COLO829 (cell line): Measurements from ENCODE around the gene AHSG.

Experiments used
- DNase-seq: peaks from one replicate; pipeline ENCODE4 v3.0.0; 2012; ENCODE audit warnings: low spot score

Gene AHSG

DNA sequence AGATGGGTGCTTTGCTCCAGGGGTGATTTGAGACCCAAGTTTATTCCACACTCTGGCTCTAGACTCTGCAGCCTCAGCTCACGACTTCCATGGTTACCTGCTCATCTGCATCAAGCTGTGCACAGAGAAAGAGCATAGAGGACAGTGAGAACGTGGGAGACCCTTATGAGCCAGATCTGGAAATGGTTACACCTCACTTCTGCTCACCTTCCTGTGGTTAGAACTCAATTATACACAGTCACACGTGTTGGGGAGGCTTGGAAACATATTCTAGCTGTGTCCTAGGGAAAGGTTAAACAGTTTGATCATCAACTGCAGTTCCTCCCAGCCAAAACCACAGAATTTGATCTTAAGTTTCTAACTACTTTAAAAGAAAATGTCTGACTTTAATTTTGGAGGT lies 29.2 kb downstream of the AHSG start:
- no peak for DNase-seq

DNA sequence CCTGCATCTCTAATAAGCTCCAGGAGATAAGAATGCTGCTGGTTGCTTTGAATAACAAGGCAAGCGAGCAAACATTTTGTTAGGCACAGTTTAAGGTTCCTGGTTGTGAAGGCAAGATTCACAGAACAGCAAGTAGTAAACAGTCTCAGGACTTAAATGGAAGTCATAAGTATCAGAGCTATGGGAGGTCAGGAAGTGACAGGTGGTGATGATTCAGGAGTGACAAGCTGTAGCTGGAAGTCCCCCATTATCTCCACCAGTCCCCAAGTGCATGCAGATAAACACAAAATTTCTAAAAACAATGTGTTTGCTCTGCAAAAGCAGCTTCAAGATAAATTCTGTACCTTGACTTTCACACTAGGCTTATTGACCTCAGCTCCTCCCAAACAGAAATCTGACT lies 30.6 kb downstream of the AHSG start:
- DNase-seq: no peak

DNA sequence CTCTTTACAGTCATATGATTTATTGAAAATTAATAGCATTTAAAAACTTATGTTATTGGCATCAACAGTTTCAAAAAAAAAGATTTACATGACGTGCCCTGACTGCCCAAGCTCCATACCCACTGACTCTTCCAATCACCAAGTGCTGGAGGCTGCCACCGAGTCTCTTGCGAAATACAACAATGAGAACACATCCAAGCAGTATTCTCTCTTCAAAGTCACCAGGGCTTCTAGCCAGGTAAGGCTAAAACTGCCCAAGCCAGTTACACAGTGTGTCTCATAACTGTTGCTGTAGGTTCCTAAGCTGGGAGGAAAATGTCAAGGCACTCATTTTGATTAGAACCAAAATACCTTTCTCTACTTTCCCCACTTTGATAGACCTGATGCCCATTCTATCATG lies 31.8 kb downstream of the AHSG start:
- DNase-seq: no peak

DNA sequence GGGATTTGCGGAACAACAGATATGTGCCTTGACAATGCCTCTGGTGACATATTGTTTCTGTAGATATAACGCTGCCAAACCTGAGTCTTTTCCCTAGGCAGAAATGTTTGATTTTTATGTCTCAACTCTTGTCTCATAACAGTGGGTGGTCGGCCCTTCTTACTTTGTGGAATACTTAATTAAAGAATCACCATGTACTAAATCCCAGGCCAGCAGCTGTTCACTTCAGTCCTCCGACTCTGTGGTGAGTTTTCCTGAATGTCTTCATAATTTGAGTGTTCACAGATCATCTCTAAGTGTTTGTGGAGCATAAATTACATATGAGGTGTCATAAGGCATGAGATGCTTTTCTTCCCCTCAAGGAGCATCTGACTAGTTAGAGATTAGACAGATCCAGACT lies 33.2 kb downstream of the AHSG start:
- DNase-seq: no peak

DNA sequence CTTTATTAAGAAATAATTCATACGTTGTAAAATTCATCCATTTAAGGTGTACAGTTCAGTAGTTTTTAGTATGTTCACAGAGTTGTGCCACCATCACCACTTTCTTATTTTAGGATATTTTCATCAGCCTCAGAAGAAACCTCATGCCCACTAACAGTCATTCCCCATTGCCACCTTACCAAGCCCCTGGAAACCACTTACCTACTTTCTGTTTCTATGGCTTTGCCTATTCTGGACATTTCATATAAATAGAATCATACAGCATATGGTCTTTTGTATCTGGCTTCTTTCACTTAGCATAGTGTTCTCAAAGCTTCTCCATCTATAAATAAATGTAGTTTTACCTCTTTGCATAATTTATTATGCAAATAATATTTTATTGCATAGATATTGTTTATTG lies 34.0 kb downstream of the AHSG start:
- DNase-seq: no peak

DNA sequence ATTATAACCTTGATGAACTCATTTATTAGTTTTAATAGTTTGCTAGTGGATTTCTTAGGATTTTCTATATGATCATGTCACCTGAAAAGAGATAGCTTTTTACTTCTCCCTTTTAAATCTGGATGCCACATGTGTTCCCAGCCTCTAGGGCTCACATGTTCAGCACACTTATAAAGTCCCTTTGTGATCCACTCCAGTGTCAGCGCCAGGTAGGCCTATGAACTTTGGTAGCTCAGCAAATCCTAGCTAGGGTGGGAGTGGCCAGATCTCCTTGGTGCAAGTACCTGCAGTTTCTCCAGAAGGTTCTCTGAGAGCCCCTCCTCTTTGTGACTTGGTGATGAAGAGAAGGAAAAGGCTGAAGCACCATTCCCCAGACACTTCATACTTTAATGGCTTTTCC lies 36.0 kb downstream of the AHSG start:
- DNase-seq: no peak

DNA sequence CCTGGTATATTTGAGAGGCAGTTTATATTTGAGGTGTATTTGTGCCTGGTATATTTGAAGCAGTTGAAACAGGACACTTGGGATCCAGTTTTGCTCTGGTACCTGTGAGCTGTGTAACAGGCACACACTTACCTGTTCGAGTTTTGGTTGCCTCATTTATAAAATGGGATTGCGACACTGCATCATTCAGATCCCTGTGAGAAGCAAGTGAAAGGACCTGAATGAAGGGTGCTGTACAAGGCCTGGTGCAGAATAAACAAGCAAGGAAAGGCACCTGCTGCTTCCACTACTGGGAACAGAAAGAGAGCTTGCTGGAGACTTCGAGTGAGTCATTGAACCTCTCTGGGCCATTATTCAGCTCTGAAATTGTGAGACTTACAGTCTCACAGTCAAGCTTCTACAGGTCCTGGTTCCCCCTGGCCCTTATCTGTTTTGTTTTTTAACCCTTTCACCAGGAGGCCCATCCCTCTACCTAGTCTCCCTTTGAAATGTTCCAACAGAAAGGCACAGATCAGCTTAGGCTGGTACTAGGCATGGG lies 38.9 kb downstream of the AHSG start:
- DNase-seq: no peak

DNA sequence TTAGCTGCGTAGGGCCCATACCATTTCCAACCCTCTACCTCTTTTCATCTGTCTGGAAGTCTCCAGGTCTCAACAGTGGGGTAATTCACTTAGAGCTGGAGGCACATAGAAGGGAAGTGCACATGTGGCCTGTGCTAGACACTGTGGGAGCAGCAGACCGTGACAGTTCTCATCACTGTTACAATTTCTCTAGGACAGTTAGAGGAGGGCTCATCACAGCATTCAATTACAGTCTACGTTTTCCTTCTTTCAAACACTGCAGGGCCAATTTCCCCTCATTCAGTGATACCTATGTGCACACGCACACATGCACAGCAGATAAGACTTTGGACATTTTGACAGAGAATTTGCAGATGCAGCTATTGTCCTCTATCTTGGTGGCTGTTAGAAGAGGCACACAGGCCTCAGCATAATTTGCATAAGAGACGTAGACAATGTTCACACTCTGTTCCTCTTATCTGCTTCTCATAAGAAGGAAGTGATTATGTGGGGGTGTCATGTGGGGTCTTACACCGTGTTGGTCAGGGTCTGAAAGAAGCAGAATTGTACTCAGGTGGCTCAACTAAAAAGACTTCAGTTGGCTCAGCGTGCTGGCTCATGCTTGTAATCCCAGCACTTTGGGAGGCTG lies 40.3 kb downstream of the AHSG start:
- DNase-seq: no peak

DNA sequence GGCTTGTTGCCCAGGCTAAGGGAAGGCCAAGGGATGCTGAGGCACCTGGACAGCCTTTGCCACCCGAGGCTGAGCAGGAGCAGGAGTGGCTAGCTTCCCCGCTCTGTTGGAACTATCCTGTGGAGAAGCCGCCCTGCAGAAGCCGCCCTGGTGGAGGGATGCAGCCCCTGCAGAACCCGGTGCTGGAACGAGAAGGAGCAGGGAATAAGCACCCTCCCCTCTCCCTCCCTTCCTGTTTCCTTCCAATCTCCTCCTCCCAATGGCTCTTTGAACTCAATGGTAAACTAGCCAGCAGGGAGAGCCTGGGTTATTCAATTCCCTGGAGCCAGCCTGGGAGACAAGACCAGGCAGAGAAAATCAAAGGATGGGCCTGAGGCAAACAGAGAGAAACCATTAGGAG lies 41.1 kb downstream of the AHSG start:
- peak; percentile 28 for DNase-seq

DNA sequence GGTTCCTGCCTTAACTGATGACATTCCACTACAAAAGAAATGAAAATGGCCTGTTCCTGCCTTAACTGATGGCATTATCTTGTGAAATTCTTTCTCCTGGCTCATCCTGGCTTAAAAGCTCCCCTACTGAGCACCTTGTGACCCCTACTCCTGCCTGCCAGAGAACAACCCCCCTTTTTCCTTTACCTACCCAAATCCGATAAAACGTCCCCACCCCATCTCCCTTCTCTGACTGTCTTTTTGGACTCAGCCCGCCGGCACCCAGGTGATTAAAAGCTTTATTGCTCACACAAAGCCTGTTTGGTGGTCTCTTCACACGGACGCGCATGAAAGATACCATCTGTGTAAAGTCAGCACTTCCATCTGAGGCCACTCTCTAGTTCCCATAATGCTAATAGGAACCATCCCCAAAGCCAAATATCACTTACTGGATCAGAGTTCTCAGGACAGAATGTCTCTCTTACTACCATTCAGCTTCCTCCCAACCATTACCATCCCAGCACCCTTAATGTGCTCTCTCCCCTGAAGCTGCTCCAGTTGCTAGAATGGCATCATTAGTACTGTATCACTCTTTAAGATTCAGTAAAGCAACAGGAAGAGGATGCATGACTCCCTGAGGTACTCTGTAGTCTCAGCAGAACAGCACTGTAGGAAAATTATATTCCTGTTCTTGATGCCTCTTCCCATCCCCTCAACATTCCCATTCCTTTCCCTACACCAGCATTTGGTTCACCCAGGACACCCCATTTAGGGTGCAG lies 50.7 kb downstream of the AHSG start:
- DNase-seq: no peak

DNA sequence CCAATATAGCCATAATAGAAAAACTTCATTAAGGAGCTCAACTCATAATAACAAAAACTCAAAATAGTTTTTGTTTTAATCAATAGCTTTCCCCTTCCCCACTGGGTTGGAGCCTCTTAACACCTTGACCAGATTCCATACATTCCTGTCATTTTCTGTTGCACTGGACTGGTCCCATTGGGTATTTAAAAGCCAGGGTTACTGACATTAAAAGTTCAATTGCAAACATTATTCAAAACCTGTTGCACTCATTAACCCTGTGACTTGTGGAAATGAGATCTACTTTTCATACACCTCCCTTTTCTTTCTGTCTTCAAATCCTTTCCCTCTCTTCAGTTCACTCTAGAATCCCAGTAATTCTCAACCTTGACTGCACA lies 51.2 kb downstream of the AHSG start:
- DNase-seq: no peak

DNA sequence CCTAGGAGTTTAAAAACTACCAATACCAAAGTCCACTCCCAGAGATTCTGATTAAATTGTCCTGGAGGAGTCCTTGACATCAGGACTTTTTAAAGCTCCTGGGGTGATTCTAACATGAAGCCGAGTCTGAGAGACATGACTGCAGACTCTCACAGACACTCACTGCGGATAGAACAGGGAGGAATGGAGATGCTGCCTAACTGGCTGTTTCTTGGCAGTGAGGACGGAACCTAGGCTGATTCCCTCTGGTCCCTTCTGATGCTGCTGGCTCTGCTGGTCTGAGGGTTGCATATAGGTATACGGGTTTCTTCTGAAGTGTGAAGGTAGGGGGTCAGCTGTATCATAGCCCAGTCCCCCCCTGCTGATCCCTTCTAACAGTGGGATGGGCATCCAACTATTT lies 51.6 kb downstream of the AHSG start:
- DNase-seq: no peak

DNA sequence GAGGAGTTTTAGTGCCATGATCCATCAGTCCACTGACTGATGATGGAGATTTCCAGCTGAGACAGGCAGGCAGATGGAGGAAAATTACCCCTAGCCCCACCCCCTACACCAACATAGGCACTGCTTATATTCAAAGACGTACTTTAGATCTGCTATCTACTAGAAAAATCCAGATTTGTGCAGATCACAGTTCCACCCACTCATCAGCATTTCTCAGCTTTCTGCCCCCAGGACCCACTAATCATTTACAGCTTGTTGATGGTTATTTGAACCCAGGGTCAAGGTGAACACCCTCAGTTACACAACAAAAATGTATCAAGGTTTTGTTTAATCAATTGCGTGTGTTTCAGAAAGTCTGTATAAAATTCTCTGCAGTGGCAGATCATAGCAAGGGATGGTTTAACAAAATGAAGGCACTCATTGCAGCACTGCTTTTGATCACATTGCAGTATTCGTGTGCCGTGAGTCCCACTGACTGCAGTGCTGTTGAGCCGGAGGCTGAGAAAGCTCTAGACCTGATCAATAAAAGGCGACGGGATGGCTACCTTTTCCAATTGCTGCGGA lies 52.8 kb downstream of the AHSG start, which contains the start of gene HRG:
Gene HRG (plus strand): TSS at position 390 of the 564 bp plus-strand sequence. CDS start 18 bp downstream, at position 408.
- DNase-seq: no peak

DNA sequence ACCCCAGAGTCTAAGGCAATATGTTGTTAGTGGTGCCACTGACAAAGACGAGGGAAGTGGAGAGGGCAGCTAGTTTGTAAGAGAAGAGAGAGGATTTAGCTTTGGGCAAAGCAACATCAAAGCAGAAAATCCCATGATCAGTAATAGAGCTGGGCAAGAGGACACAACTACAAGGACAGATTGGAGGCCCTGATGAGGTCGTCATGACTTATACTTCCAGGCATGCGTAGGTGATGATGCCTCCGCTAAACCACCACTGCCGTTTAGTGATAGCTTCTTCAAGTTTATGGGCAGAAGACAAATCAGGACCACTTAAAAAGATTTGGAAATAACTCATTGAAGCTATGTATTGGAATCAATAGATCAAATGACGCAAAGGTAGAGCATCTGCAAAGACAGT lies 55.6 kb downstream of the AHSG start:
- DNase-seq: no peak

DNA sequence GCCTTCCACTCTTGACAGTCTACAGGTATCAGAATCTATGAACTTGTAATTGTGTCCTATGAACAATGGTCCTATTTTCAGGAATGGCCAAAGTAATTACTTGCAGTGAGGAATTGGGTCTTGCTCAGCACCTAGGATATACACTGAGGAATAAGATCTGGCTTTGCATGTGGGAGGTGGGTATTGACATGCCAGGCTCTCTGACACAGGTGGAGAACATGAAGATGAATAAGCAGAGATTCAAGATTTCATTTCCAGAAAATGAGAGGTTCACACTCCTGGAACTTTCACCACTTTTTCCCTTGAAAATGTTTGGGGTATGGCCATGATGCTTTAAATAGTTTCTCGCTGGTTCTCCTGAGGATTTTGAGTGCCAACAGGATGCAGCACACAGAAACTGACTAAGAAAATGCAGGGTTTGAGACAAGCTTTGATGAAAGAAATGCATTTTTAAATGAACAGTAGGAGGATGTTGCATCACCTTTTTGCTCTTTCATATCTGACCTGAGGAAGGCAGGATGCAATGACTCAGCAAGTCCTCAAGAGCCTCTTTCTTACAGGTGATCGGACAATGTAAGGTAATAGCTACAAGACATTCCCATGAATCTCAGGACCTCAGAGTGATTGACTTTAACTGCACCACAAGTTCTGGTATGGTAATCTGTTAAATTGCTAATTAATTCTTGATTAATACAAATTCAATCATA lies 56.7 kb downstream of the AHSG start:
- no peak for DNase-seq

DNA sequence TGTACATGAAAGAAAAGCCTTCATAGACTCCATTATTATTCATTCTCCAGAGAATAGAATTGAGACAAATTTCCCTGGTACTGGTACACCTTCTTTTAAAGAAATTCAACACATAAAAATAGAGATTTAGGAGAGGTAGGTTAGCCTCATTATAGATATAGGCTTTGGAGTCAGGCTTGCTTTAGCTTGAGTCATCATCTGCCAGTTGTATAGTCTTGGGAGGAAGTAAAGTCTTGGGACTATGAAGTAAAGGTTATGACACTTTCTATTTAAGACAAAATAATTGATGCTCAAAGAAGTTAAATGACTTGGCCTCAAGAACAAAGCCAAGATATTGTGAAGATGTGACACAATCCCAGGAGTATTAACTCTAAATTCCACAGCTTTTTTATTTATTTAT lies 57.3 kb downstream of the AHSG start:
- no peak for DNase-seq
